Hippocampal formation (tissue), 2 donors: ENCODE measurements around the gene TMEM244.
"Not testable (repeated sequence)": the region's sequence is repeated elsewhere in the genome, so short reads cannot be mapped to it uniquely, and the experiment has no call there.

Source experiments
- DNase-seq, 2 donors: peaks; one replicate each; lab custom pipeline; 2025; lab: John Stamatoyannopoulos, UW

Gene TMEM244

DNA sequence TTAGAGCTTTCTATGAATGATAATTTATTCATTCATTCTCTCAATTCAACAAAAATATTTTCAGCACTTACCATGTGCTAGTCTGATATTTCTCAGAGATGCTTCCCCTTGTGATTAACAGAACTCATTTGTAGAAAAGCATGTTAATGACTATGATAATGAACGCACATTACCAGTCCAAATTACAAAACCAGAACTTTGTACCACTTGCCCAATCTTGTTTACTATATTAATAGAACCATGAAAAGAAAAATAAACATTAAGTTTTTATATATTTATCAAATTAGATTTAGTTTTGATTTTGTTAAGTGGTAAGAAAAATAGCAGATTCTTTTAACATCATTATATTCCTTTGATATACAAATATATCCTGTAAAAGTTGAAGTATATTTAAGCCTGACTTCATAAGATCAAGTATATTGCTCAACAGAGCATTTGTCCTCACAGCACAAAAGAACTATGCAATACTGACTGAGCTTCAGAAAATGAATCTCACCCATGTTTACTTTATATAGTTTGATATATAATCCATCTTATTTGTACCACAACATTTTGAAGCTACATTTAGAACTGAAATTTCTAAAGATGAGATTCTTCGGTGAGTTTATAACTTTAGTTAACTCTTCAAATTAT is 48.9 kb downstream of the TMEM244 start:
- no peak for DNase-seq

DNA sequence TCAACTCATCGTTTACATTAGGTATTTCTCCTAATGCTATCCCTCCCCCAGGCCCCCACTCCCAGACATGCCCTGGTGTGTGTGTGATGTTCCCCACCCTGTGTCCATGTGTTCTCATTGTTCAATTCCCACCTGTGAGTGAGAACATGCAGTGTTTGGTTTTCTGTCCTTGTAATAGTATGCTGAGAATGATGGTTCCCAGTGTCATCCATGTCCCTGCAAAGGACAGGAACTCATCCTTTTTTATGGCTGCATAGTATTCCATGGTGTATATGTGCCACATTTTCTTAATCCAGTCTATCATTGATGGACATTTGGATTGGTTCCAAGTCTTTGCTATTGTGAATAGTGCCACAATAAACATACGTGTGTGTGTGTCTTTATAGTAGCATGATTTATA is 54.0 kb downstream of the TMEM244 start:
- DNase-seq: not testable (repeated sequence)

- not testable (repeated sequence) for DNase-seq
Measured at GRCh38 chr6:129802920-129803319, 58.2 kb downstream of the TMEM244 start.

DNA sequence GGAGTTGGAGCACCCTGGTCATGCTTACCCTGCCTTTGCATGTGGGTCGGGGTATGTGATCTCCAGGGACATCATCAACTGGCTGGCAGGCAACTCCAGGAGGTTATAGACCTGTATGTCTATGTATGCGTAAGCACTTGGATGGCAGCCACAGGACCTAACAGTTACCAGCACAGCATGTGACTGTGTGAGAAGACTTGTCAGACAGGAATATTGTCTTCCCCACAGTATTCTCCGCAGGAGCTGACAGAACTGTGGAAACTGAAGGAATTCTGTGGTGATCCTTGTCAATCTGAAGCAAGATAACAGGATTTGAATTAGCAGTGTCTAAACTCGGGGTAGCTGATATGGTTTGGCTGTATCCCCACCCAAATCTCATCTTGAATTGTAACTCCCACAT is 59.2 kb downstream of the TMEM244 start:
- DNase-seq: no peak

GRCh38 chr6:129795261-129795660 is 65.9 kb downstream of the TMEM244 start:
- DNase-seq: no peak

DNA sequence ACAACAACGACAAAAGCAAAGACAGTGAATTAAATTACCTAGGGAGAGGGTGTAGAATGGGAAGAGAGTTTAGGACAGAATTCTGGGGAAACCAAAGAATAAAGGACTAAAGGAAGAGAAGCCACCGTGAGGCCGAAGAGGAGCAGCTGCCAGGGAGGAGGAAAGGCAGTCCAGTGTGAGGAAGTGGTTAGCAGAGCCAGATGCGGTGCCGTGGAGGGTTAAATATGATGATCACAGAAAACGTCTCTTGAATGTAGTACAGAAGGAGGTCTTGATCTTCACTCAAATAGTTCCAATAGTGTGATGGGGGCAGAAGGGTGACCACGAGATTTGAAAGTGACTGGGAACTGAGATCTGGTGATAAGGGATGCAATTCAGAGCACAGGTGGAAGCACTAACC is 67.7 kb downstream of the TMEM244 start:
- DNase-seq: no peak

GRCh38 chr6:129792049-129792448 is 69.1 kb downstream of the TMEM244 start:
- DNase-seq: no peak

- DNase-seq: no peak
Measured at GRCh38 chr6:129790785-129791184, 70.3 kb downstream of the TMEM244 start.

DNA sequence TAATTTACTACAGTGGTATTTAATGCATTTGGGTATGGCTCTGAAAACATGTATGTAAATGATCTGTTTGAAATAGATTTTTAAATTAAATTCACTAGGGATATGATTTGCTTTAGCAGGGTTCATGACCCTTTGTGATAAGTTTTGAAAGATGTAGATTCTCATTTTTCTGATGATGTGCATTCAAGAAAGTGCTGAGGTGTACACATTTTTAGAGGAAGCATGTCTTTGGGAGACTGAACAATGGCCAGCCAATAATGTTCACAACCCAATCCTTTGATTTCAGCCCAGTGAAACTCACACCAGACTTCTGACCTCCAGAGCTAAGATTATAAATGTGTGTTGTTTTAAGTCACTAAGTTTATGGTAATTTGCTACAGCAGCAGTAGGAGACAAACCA is 71.1 kb downstream of the TMEM244 start:
- DNase-seq: no peak

- no peak for DNase-seq
Measured at GRCh38 chr6:129787816-129788215, 73.3 kb downstream of the TMEM244 start.

- no peak for DNase-seq
Measured at GRCh38 chr6:129786548-129786947, 74.6 kb downstream of the TMEM244 start.

DNA sequence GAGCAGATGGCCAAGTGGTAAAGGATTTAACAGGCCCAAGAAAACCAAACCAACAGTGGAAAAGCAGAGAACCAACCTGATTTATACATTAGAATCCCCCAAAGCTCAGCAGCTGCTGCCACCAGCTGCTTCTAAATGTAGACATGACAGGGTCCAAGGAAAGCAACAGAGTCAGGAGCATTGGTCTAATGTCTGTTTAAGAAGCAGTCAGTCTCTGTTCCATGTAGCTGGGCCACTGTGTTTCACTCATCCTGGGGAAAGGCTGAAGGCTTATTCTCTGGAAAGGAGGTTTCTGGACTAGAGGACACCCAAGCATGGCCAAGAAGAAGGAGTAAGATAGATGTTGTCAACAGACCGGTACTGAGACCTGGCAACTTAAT is 75.4 kb downstream of the TMEM244 start:
- DNase-seq: no peak

DNA sequence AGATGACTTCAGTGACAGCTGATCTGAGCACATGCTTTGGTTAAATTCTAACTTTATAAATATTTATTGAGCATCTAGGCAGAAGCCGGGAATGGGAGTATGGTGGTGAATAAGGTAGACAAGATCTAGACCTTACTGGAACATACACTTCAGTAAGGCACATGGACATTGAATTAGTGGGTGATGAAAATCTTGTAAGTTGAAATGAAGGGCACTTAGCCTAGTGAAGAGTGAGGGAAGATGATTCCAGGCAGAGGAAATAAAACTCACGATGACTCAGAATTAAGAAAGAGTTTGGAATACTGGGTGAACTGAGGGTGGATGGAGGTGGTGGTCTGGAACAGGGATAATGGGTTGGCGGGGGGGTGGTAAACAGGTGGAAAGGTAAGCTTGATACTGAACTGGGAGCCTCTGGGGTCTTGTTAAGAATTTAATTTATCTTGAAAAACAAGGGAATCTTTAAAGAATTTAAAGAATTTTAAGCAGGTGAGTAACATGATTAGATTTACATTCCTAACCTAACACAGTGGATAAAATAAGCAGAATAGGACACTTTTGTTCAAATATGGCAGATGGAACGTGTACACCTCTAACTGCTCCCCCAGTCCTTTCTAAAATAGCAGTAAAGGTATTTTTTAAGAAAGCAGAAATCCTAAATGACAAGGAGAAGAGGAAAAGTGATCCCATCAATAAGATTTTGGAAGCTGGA is 75.9 kb downstream of the TMEM244 start:
- DNase-seq: no peak
